Measurements from ENCODE around the gene HVCN1.

HVCN1 gene

GRCh38 chr12:110718222-110718908 is 29.4 kb upstream of the HVCN1 start:
- H3K4me3 ChIP-seq (ENCODE audit: low read length), result no peak overlapping the region
- no peak for DNase-seq (ENCODE audit: low read depth)
- TF ChIP-seq CTCF (conservative IDR thresholded peaks at IDR 0.05; ENCODE audit: low read depth, low read length), result no peak

DNA sequence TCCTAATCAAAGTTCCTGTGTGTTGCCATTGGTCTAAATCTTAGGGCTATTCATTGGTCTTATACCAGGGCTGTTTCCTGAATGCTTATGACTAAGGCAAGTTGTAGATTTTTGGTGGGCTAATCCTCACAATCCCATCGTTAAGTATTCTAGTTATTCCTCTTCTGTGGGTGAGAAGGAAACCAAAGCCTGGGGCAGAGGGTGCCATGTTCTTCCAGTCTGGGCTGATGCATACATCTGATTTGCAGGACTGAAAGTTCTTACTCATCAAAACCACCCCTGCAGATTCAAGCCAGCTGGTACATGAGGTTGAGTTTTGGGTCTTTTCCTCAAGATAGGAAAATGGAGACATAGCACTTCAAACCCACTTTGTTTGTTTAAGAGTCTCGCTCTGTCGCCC is 28.1 kb upstream of the HVCN1 start:
- TF ChIP-seq CTCF (conservative IDR thresholded peaks at IDR 0.05; ENCODE audit: low read depth, low read length), result no peak
- no peak for DNase-seq (ENCODE audit: low read depth)
- H3K4me3 ChIP-seq (ENCODE audit: low read length), result no peak overlapping the region

- no peak overlapping the region for H3K4me3 ChIP-seq (ENCODE audit: low read length)
- no peak for TF ChIP-seq CTCF (conservative IDR thresholded peaks at IDR 0.05; ENCODE audit: low read depth, low read length)
- no peak for DNase-seq (ENCODE audit: low read depth)
Measured at GRCh38 chr12:110708917-110709316, 20.0 kb upstream of the HVCN1 start.

- no peak for TF ChIP-seq CTCF (conservative IDR thresholded peaks at IDR 0.05; ENCODE audit: low read depth, low read length)
- H3K4me3 ChIP-seq (ENCODE audit: low read length), result no peak overlapping the region
- no peak for DNase-seq (ENCODE audit: low read depth)
Measured at GRCh38 chr12:110705309-110705708, 16.4 kb upstream of the HVCN1 start.

GRCh38 chr12:110704750-110705149 is 15.8 kb upstream of the HVCN1 start:
- TF ChIP-seq CTCF (conservative IDR thresholded peaks at IDR 0.05; ENCODE audit: low read depth, low read length), result peak; percentile 55
- DNase-seq (ENCODE audit: low read depth), result no peak
- no peak overlapping the region for H3K4me3 ChIP-seq (ENCODE audit: low read length)

DNA sequence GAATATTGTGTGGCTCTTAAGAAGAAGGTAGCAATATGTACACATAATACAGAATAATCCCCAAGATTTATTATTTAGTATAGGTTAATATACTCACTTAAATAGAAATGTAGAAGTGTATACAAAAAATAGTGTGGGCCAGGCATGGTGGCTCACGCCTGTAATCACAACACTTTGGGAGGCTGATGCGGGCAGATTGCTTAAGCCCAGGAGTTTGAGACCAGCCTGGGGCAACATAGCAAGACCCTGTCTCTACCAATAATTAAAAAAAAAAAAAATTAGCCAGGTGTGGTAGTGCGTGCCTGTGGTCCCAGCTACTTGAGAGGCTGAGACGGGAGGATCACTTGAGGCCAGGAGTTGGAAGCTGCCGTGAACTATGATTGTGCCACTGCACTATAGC is 15.3 kb upstream of the HVCN1 start:
- no peak for DNase-seq (ENCODE audit: low read depth)
- no peak for TF ChIP-seq CTCF (conservative IDR thresholded peaks at IDR 0.05; ENCODE audit: low read depth, low read length)
- no peak overlapping the region for H3K4me3 ChIP-seq (ENCODE audit: low read length)

- no peak for TF ChIP-seq CTCF (conservative IDR thresholded peaks at IDR 0.05; ENCODE audit: low read depth, low read length)
- H3K4me3 ChIP-seq (ENCODE audit: low read length), result no peak overlapping the region
- no peak for DNase-seq (ENCODE audit: low read depth)
Measured at GRCh38 chr12:110702081-110702480, 13.2 kb upstream of the HVCN1 start.
